Measurements from ENCODE around the gene PATE1. TPM values are rescaled to one million over a fixed set of nuclear protein-coding genes. Genes with fewer than 3 reads are reported as not detected.

Gene PATE1
- total RNA-seq, 1 experiment from 2014 or later = not detected

DNA sequence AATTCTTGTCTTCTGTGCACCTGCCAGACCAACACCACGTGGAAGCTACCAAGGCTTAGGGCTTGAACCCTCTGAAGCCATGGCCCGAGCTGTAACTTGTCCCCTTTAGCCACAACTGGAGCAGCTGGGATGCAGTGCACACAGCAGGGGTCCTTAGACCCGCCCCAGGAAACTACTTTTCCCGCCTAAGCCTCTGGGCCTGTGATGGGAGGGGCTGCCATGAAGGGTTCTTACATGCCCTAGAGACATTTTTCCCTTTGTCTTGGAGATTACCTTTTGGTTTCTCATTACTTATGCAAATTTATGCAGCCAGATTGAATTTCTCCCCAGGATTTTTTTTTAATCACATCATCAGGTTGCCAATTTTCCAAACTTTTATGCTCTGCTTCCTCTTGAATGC, 51.6 kb downstream of the PATE1 start:
- no TSS peak for BruUV-seq (replicated peaks)
- Histone ChIP-seq H3K79me2 (ENCODE audit: low read depth) (no peaks in the 10 kb centered on the region), H3K27ac (no peak overlapping the region), H3K4me1 (replicated peaks; ENCODE audit: insufficient read depth) (no peaks in the 10 kb centered on the region), H3K36me3 (ENCODE audit: low read depth) (no peaks in the 10 kb centered on the region), H4K20me1 (ENCODE audit: insufficient read depth) (no peaks in the 10 kb centered on the region), H3K27me3 (ENCODE audit: insufficient read depth, low read depth) (no peaks in the 10 kb centered on the region), H2AFZ (no peak overlapping the region), H3F3A (ENCODE audit: insufficient read depth, low read depth) (no peaks in the 10 kb centered on the region), H3K4me2 (no peak overlapping the region), H3K9me3 (ENCODE audit: insufficient read depth, low read depth) (no peaks in the 10 kb centered on the region), H3K9me2 (ENCODE audit: insufficient read depth) (no peaks in the 10 kb centered on the region), H3K4me3 (no peak overlapping the region)
- ChIA-PET POLR2A (ENCODE audit: unreplicated experiment) (no interaction called here), CTCF (no interaction called here)
- intact Hi-C loops (cut with micrococcal nuclease; ENCODE audit: unreplicated experiment) = no loop called here
- DNase-seq = no peak
- TF ChIP-seq EZH2 (IDR thresholded peaks at IDR 0.05; ENCODE audit: low read depth) (no peak), CTCF (conservative IDR thresholded peaks at IDR 0.05) (no peak)

Other genes with a start within 250 kb of the PATE1 start
- gene EI24, start 176.8 kb upstream of the PATE1 start, total RNA-seq (2021) = 69.7 and 88.2 TPM in 2 replicates
- 86.1 and 113 TPM in 2 replicates for gene STT3A, start 153.4 kb upstream of the PATE1 start, total RNA-seq (2021)
- gene CHEK1, start 121.1 kb upstream of the PATE1 start, total RNA-seq (2021) = 36.5 and 39.8 TPM in 2 replicates
- gene ACRV1, start 65.4 kb upstream of the PATE1 start, total RNA-seq (2021) = not detected in 2 replicates
- 1.3 TPM in 2 replicates for gene PATE2, start 32.5 kb downstream of the PATE1 start, total RNA-seq (2021)
- not detected in 2 replicates for gene PATE3, start 41.8 kb downstream of the PATE1 start, total RNA-seq (2021)
- not detected in 2 replicates for gene PATE4, start 87.0 kb downstream of the PATE1 start, total RNA-seq (2021)
- 12.2 and 16.7 TPM in 2 replicates for gene HYLS1, start 141.4 kb downstream of the PATE1 start, total RNA-seq (2021)
- 5.7 and 6.5 TPM in 2 replicates for gene PUS3, start 156.9 kb downstream of the PATE1 start, total RNA-seq (2021)
- 0.26 TPM in 1 of 2 replicates, not detected in the other for gene DDX25, start 158.2 kb downstream of the PATE1 start, total RNA-seq (2021)
- not detected in 2 replicates for gene VSIG10L2, start 199.8 kb downstream of the PATE1 start, total RNA-seq (2021)